GM18951 (cell line): ENCODE results near the gene PPP1R9B.

Experiments
- POLR2A ChIP-seq: IDR thresholded peaks from 4 replicates; pipeline ENCODE4 v1.6.1; 2011; ENCODE audit warnings: mild to moderate bottlenecking; ENCODE audit not compliant: insufficient read length, insufficient read depth; ENCODE audit errors: extremely low read depth
- in situ Hi-C: fragments of 300-500 bp; cut with MboI; formaldehyde crosslinking; loops from one replicate; pipeline ENCODE4 v1.12.0; 2022; ENCODE audit warnings: low sequenced_read_pairs, mixed read lengths, inconsistent platforms; ENCODE audit not compliant: unreplicated experiment

The PPP1R9B gene

GRCh38 chr17:50120475-50121253 is 29.8 kb downstream of the PPP1R9B start:
- in situ Hi-C loops: no loop called here
- no peak for TF ChIP-seq POLR2A

GRCh38 chr17:50118828-50119218 is 31.7 kb downstream of the PPP1R9B start:
- in situ Hi-C loops: no loop called here

GRCh38 chr17:50118076-50118827 is 32.2 kb downstream of the PPP1R9B start:
- in situ Hi-C loops: no loop called here
- TF ChIP-seq POLR2A: no peak

More at GRCh38 chr17:50118828-50119218, 31.7 kb downstream of the PPP1R9B start:
- no peak for TF ChIP-seq POLR2A

GRCh38 chr17:50117202-50118051 is 33.0 kb downstream of the PPP1R9B start:
- TF ChIP-seq POLR2A: no peak
- in situ Hi-C loops: no loop called here

GRCh38 chr17:50115756-50116155 is 34.7 kb downstream of the PPP1R9B start:
- in situ Hi-C loops: no loop called here

GRCh38 chr17:50114849-50115357 is 35.6 kb downstream of the PPP1R9B start:
- TF ChIP-seq POLR2A: no peak
- in situ Hi-C loops: no loop called here

More at GRCh38 chr17:50115756-50116155, 34.7 kb downstream of the PPP1R9B start:
- no peak for TF ChIP-seq POLR2A

GRCh38 chr17:50114401-50114800 is 36.1 kb downstream of the PPP1R9B start:
- in situ Hi-C loops: no loop called here
- no peak for TF ChIP-seq POLR2A

- in situ Hi-C loops: no loop called here
- TF ChIP-seq POLR2A: no peak
These were observed 36.7 kb downstream of the PPP1R9B start for GRCh38 chr17:50113624-50114320.

GRCh38 chr17:50112694-50113093 is 37.8 kb downstream of the PPP1R9B start:
- in situ Hi-C loops: no loop called here
- no peak for TF ChIP-seq POLR2A

- in situ Hi-C loops: no loop called here
- TF ChIP-seq POLR2A: no peak
These were observed 38.5 kb downstream of the PPP1R9B start for GRCh38 chr17:50111673-50112655.

GRCh38 chr17:50110591-50111349 is 39.7 kb downstream of the PPP1R9B start:
- in situ Hi-C loops: no loop called here

More at GRCh38 chr17:50110591-50111349, 39.7 kb downstream of the PPP1R9B start:
- TF ChIP-seq POLR2A: no peak
